HG03039 (cell line): ENCODE data around the gene CDH5.

Experiments
- ATAC-seq: cut with Tn5 transposase; IDR thresholded peaks from one replicate; pipeline ENCODE4 v1.9.1; 2021; ENCODE audit warnings: mild to moderate bottlenecking, moderate library complexity; ENCODE audit not compliant: unreplicated experiment

The CDH5 gene

GRCh38 chr16:66372078-66372897, 5.8 kb downstream of the CDH5 start:
- no peak for ATAC-seq

DNA sequence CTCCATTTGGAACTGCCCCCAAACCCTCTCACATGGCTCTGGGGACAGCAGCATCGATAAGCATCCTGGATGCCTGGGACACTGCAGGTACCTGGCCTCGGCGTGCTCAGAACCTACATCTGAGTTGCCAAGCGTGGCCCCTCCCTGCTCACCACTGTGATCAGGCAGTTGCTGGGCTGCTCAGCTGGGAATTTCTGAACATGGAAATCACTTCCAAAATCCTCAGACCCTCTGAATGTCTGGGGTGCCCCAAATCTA, 6.3 kb downstream of the CDH5 start:
- ATAC-seq, result no peak

GRCh38 chr16:66373667-66374066, 7.2 kb downstream of the CDH5 start:
- ATAC-seq, result no peak

DNA sequence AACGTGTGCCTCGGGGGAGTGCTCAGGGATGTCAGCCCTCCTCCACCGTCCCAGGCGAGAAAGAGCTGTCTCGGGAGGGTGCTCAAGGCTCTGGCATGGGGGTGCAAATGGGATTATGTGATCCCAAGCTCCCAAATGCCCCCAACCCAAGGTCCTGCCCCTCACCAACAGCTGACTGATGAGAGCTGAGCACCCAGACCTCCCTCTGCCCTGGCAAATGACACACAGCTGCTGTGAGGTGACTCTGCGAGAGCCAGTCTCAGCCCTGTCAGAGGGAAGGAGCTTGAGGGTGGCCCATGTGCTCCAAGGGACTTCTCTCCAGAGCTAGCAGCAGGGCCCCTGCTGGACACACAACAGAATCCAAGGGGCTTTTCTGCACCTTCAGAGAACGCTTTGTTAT, 7.7 kb downstream of the CDH5 start:
- no peak for ATAC-seq

- no peak for ATAC-seq
Measured at GRCh38 chr16:66375451-66375850, 9.0 kb downstream of the CDH5 start.

GRCh38 chr16:66376114-66376513, 9.6 kb downstream of the CDH5 start:
- ATAC-seq, result no peak

GRCh38 chr16:66376577-66377305, 10.2 kb downstream of the CDH5 start:
- ATAC-seq, result no peak

DNA sequence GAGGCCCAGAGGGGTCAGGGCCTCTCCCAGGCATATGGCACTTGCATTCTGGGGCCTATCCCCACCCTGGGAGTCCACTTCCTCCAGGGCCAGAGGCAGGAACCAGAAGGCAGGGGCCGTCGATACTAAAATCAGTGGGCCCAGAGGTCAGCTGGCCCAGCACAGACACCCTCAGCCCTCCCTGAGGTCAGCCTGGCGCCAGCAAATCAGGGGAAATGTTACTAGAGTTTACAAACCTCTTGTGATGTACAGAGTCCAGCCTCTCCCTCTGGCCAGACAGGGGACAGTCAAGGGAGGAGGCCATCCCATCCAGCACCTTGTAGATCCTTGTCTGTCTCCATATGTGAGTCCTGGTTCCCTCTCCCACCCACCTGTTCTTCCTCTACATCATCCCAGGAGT, 10.8 kb downstream of the CDH5 start:
- no peak for ATAC-seq

GRCh38 chr16:66378741-66379570, 12.5 kb downstream of the CDH5 start:
- no peak for ATAC-seq

GRCh38 chr16:66379571-66379941, 13.1 kb downstream of the CDH5 start:
- ATAC-seq, result no peak

GRCh38 chr16:66380421-66380820, 13.9 kb downstream of the CDH5 start:
- ATAC-seq, result no peak

DNA sequence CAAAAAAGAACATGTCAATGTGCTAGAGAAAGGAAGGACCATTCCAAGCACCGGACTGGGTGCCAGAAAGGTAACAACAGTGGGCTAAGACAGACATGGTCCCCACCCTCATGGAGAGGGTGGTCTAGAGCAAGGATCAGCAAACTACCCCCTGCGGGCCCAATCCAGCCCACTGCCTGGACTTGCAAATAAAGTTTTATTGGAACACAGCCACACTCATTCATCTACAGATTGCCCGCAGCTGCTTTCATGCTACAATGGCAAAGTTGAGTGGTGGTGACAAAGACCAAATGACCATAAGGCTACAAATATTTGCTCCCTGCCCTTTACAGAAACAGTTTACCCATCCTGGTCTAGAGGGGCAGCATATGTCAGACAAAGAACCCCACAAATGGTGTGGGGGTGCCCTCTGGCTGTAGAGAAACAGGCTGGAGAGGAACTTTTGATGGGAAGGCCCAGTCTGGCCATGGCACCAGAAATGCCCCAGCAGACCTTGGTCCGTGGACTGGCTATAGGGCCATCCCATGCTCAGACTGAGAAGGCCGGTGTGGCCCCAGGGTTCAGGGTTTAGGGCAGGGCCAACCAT, 15.2 kb downstream of the CDH5 start:
- no peak for ATAC-seq

GRCh38 chr16:66382171-66382965, 15.9 kb downstream of the CDH5 start:
- no peak for ATAC-seq

DNA sequence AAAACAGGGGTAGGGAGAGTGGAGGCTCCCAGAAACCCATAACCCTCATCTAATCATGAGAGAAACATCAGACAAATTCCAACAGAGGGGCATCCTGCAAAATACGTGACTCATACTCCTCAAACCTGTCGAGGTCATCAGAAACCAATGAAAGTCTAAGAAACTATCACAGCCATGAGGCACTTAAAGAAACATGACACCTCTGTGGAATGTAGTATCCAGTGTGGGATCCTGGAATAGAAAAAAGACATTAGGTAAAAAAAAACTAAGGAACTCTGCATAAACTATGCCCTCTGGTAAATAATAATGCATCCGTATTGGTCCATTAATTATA, 16.4 kb downstream of the CDH5 start:
- no peak for ATAC-seq

- ATAC-seq, result no peak
Measured at GRCh38 chr16:66383551-66383950, 17.1 kb downstream of the CDH5 start.

DNA sequence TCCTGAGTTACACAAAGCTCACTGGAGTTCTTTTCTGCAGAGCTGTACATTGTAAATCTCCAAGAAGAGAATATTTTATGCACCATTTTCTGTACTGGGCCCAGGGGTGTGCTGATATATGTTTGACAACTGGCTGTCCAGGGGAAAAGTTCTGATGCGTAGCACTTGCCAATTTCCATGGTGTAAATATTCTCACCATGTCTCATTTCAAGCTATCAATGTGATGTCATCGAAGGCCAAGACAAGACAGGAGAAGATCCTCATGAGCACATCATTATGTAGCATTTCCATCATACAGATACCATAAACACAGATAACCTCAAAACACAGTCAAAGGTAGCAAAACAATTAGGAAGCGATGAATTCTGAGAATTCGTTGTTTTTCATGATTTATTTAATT, 18.9 kb downstream of the CDH5 start:
- ATAC-seq, result no peak

GRCh38 chr16:66386629-66387622, 20.4 kb downstream of the CDH5 start:
- no peak for ATAC-seq

GRCh38 chr16:66387817-66388332, 21.4 kb downstream of the CDH5 start:
- ATAC-seq, result no peak

DNA sequence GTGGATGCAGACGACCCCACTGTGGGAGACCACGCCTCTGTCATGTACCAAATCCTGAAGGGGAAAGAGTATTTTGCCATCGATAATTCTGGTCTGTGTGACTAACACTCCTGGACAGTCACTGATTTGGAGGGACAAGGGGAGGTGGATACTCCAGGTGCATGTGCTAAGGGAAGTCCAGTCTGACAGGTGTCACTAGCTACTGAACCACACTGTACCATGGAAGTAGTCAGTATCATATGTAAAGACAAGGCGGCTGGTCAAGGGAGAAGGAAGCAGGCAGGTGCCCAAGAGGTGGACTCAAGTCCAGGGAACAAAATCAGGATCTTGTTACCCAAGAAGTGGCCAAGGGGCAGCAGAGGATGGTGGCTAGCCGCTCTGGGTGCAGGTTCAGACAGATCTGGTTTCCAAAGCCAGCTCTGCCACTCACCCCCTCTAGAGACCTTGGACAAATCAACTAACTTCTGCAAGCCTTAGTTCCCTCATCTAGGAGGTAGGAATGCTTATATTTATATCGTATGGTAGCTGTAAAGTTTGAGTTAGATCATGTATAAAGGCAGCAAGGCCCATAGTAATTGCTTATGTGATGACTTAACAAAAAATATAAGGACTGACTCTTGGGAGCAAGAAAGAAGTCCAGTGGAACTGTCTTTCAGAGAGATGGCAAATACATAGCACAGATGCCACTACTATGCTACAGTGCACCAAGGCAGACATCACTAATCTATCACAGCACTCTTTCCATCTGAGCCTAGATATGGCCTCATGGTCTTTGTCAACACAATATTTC, 22.1 kb downstream of the CDH5 start:
- no peak for ATAC-seq
